ENCODE results near the gene KIF5C.

KIF5C gene

DNA sequence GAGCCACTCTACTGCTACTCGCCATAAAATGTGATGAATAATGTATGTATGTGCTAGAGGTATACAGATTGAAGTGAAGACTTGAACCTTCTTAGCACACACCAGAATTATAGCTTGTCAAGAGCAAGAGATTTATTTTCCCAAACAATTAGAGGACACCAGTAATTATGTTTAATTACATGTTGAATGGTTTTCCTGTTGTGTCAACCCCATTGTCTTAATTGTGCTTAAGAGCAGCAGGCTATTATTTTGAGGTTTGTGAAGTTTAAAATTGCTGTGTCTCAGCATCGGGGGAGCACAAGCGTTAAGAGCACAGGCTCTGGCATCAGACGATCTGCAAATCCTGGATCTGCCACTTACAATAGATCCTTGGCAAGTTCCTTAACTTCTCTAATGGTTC, 29.0 kb downstream of the KIF5C start:
- H3K4me2 ChIP-seq (ENCODE audit: insufficient read depth, low read length, poor library complexity, severe bottlenecking) = no peak overlapping the region
- no peak for DNase-seq (ENCODE audit: low spot score)
- peaks cover 12 to 18% of the 10 kb centered on the region in 2 donors for H3K4me1 ChIP-seq (ENCODE audit: control insufficient read depth in 2 of 2, insufficient read depth in 1 of 2, low read depth in 1 of 2, low read length in 2 of 2)
- H3K23ac ChIP-seq (ENCODE audit: low read depth, low read length, poor library complexity) = no peak overlapping the region
- H4K8ac ChIP-seq (ENCODE audit: low read depth, low read length) = no peak overlapping the region
- no CpG with 5 or more reads among the region's 4 CpGs for WGBS, 2 donors (ENCODE audit: extremely low coverage in 2 of 2, insufficient read length in 2 of 2, insufficient replicate concordance in 1 of 2)
- H3K9me3 ChIP-seq (replicated peaks in 1 of 2; ENCODE audit: control insufficient read depth in 2 of 2, insufficient read depth in 1 of 2, low read depth in 1 of 2, low read length in 2 of 2) = peaks cover 4 to 7% of the 10 kb centered on the region in 2 donors
- no peak overlapping the region for H2BK120ac ChIP-seq (ENCODE audit: low read depth, low read length)
- H2BK5ac ChIP-seq (ENCODE audit: low read length) = no peak overlapping the region
- H3K27me3 ChIP-seq (ENCODE audit: control insufficient read depth in 3 of 3, insufficient read depth in 3 of 3, low read depth in 1 of 3, low read length in 3 of 3) = no peaks in the 10 kb centered on the region
- no peak overlapping the region for H4K91ac ChIP-seq (ENCODE audit: low read depth, low read length, poor library complexity)
- no peak overlapping the region for H2AK5ac ChIP-seq (ENCODE audit: low read depth, low read length)
- H2BK12ac ChIP-seq (ENCODE audit: low read length) = no peak overlapping the region
- H3K27ac ChIP-seq (replicated peaks; ENCODE audit: low read length) = no peak overlapping the region
- H2BK15ac ChIP-seq (ENCODE audit: low read length) = no peak overlapping the region
- no peak overlapping the region for H3K18ac ChIP-seq (ENCODE audit: low read length)
- no peak overlapping the region for H3K14ac ChIP-seq (ENCODE audit: low read length)
- peaks cover 6% of the 10 kb centered on the region for H3K79me1 ChIP-seq (ENCODE audit: low read depth, low read length)
- no peak overlapping the region for H3K4me3 ChIP-seq (ENCODE audit: low read length in 2 of 2)
- no peak overlapping the region for H3K9ac ChIP-seq (ENCODE audit: low read depth, low read length, poor library complexity)
- H2AFZ ChIP-seq (ENCODE audit: low read length) = no peak overlapping the region
- H3K36me3 ChIP-seq (replicated peaks in 1 of 2; ENCODE audit: control insufficient read depth in 2 of 2, insufficient read depth in 2 of 2, low read length in 2 of 2) = peaks cover 2 to 14% of the 10 kb centered on the region in 2 donors
- no peak overlapping the region for H3K4ac ChIP-seq (ENCODE audit: low read length)

DNA sequence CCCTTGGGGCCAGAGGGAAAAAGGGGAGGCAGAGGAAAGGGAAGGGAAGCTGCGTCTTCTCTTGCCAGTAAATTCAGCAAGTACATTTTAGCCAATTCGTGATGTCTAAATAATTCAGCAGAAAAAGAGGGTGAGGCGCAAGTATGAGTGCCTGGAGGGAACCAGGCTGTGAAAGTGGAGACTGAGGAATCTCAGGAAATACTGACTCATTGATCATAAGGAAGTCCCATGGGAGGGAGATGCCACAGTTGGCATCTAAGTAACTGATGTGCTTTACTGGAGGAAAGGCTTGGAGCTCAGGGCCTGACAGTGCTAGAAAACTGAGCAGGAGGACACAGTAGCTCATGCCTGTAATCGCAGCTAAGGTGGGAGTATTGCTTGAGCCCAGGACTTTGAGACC, 31.1 kb downstream of the KIF5C start:
- Histone ChIP-seq H3K36me3 (replicated peaks in 1 of 2; ENCODE audit: control insufficient read depth in 2 of 2, insufficient read depth in 2 of 2, low read length in 2 of 2) (peaks cover 2 to 24% of the 10 kb centered on the region in 2 donors), H3K4ac (ENCODE audit: low read length) (no peak overlapping the region), H3K79me1 (ENCODE audit: low read depth, low read length) (peaks cover 6% of the 10 kb centered on the region), H3K9me3 (replicated peaks in 1 of 2; ENCODE audit: control insufficient read depth in 2 of 2, insufficient read depth in 1 of 2, low read depth in 1 of 2, low read length in 2 of 2) (peaks cover 4 to 7% of the 10 kb centered on the region in 2 donors), H3K18ac (ENCODE audit: low read length) (no peak overlapping the region), H4K8ac (ENCODE audit: low read depth, low read length) (no peak overlapping the region), H3K9ac (ENCODE audit: low read depth, low read length, poor library complexity) (no peak overlapping the region), H2BK12ac (ENCODE audit: low read length) (no peak overlapping the region), H3K4me3 (ENCODE audit: low read length in 2 of 2) (no peak overlapping the region), H2AFZ (ENCODE audit: low read length) (no peak overlapping the region), H3K27ac (replicated peaks; ENCODE audit: low read length) (no peak overlapping the region), H3K4me1 (ENCODE audit: control insufficient read depth in 2 of 2, insufficient read depth in 1 of 2, low read depth in 1 of 2, low read length in 2 of 2) (peaks cover 1 to 18% of the 10 kb centered on the region in 2 donors), H3K4me2 (ENCODE audit: insufficient read depth, low read length, poor library complexity, severe bottlenecking) (no peak overlapping the region), H2BK120ac (ENCODE audit: low read depth, low read length) (no peak overlapping the region), H3K27me3 (ENCODE audit: control insufficient read depth in 3 of 3, insufficient read depth in 3 of 3, low read depth in 1 of 3, low read length in 3 of 3) (no peaks in the 10 kb centered on the region), H2BK5ac (ENCODE audit: low read length) (no peak overlapping the region), H3K23ac (ENCODE audit: low read depth, low read length, poor library complexity) (no peak overlapping the region), H3K14ac (ENCODE audit: low read length) (no peak overlapping the region), H2AK5ac (ENCODE audit: low read depth, low read length) (no peak overlapping the region), H2BK15ac (ENCODE audit: low read length) (no peak overlapping the region), H4K91ac (ENCODE audit: low read depth, low read length, poor library complexity) (no peak overlapping the region)
- no CpG with 5 or more reads among the region's 4 CpGs for WGBS, 2 donors (ENCODE audit: extremely low coverage in 2 of 2, insufficient read length in 2 of 2, insufficient replicate concordance in 1 of 2)
- DNase-seq (ENCODE audit: low spot score) = no peak

DNA sequence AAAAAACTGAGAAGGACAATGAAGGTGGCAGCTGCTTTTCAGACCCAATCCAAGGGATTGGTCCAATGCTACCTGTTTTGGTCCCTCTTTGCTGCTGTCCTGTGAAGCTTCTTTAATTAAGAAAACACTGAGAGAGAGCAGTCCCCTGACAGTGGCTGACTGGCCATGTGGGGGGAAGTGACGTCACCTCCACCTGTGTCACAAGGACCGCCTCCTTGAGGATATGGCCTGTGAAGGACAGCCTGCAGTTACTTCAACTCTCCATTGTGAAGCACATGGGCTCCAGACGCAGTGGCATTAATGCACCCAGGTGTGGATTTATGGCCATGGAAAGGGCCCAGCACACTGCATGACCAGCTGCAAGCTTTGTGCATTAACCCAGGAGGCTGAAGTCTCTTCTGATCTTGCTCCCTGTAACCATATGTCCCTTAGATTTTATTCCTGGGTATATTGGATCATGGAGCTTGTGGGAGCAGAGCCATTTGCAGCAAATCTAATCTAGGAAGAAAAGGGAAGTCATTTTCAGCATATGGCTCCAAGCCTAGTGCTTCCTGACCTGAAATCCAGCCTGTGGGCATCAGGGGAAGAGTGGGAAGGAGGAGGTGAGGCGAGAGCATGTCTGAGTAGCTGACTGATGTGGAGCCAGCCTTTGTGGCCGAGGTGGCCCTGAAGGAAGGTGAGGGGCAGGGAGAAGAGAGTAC, 32.2 kb downstream of the KIF5C start:
- Histone ChIP-seq H2BK120ac (ENCODE audit: low read depth, low read length) (no peak overlapping the region), H2AFZ (ENCODE audit: low read length) (no peak overlapping the region), H3K27me3 (ENCODE audit: control insufficient read depth in 3 of 3, insufficient read depth in 3 of 3, low read depth in 1 of 3, low read length in 3 of 3) (no peaks in the 10 kb centered on the region), H4K8ac (ENCODE audit: low read depth, low read length) (no peak overlapping the region), H3K36me3 (replicated peaks in 1 of 2; ENCODE audit: control insufficient read depth in 2 of 2, insufficient read depth in 2 of 2, low read length in 2 of 2) (peaks cover 2 to 24% of the 10 kb centered on the region in 2 donors), H3K9ac (ENCODE audit: low read depth, low read length, poor library complexity) (no peak overlapping the region), H3K4me3 (ENCODE audit: low read length in 2 of 2) (no peak overlapping the region), H3K9me3 (replicated peaks in 1 of 2; ENCODE audit: control insufficient read depth in 2 of 2, insufficient read depth in 1 of 2, low read depth in 1 of 2, low read length in 2 of 2) (peaks cover 4 to 7% of the 10 kb centered on the region in 2 donors), H3K79me1 (ENCODE audit: low read depth, low read length) (peaks cover 6% of the 10 kb centered on the region), H4K91ac (ENCODE audit: low read depth, low read length, poor library complexity) (no peak overlapping the region), H3K4me1 (ENCODE audit: control insufficient read depth in 2 of 2, insufficient read depth in 1 of 2, low read depth in 1 of 2, low read length in 2 of 2) (peaks cover 0 to 16% of the 10 kb centered on the region in 2 donors), H3K4me2 (ENCODE audit: insufficient read depth, low read length, poor library complexity, severe bottlenecking) (no peak overlapping the region), H2AK5ac (ENCODE audit: low read depth, low read length) (no peak overlapping the region), H2BK15ac (ENCODE audit: low read length) (no peak overlapping the region), H3K4ac (ENCODE audit: low read length) (no peak overlapping the region), H3K23ac (ENCODE audit: low read depth, low read length, poor library complexity) (peak overlapping the region; percentile 43), H2BK12ac (ENCODE audit: low read length) (no peak overlapping the region), H2BK5ac (ENCODE audit: low read length) (no peak overlapping the region), H3K27ac (replicated peaks; ENCODE audit: low read length) (no peak overlapping the region), H3K14ac (ENCODE audit: low read length) (no peak overlapping the region), H3K18ac (ENCODE audit: low read length) (no peak overlapping the region)
- no CpG with 5 or more reads among the region's 5 CpGs for WGBS, 2 donors (ENCODE audit: extremely low coverage in 2 of 2, insufficient read length in 2 of 2, insufficient replicate concordance in 1 of 2)
- no peak for DNase-seq (ENCODE audit: low spot score)

DNA sequence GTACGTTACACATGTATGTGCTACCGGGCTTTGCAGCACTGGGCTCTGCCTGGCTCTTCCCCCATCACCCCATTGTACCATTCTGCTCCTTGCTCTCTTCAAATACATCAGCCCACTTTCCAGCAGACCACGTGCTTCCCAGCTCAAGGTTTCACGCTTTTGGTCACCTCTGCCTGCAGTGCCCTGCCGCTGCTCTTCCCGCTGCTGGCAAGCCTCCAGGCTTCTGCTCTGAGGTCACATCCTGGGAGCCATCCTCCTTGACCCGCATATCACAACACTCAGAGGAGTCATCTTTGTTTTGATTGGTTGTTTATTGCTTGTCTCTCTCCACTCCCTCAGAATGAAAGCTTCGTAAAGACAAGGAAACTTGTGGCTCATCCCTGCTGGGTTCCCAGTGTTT, 34.1 kb downstream of the KIF5C start:
- Histone ChIP-seq H3K4ac (ENCODE audit: low read length) (no peak overlapping the region), H3K4me1 (ENCODE audit: control insufficient read depth in 2 of 2, insufficient read depth in 1 of 2, low read depth in 1 of 2, low read length in 2 of 2) (peaks cover 6 to 14% of the 10 kb centered on the region in 2 donors), H2BK5ac (ENCODE audit: low read length) (no peak overlapping the region), H3K9ac (ENCODE audit: low read depth, low read length, poor library complexity) (no peak overlapping the region), H2BK12ac (ENCODE audit: low read length) (no peak overlapping the region), H4K8ac (ENCODE audit: low read depth, low read length) (no peak overlapping the region), H3K23ac (ENCODE audit: low read depth, low read length, poor library complexity) (no peak overlapping the region), H2BK120ac (ENCODE audit: low read depth, low read length) (no peak overlapping the region), H3K79me1 (ENCODE audit: low read depth, low read length) (peaks cover 3% of the 10 kb centered on the region), H3K9me3 (replicated peaks in 1 of 2; ENCODE audit: control insufficient read depth in 2 of 2, insufficient read depth in 1 of 2, low read depth in 1 of 2, low read length in 2 of 2) (peaks cover 4 to 7% of the 10 kb centered on the region in 2 donors), H4K91ac (ENCODE audit: low read depth, low read length, poor library complexity) (no peak overlapping the region), H3K27ac (replicated peaks; ENCODE audit: low read length) (no peak overlapping the region), H2BK15ac (ENCODE audit: low read length) (no peak overlapping the region), H2AFZ (ENCODE audit: low read length) (no peak overlapping the region), H3K27me3 (ENCODE audit: control insufficient read depth in 3 of 3, insufficient read depth in 3 of 3, low read depth in 1 of 3, low read length in 3 of 3) (no peaks in the 10 kb centered on the region), H3K4me3 (ENCODE audit: low read length in 2 of 2) (no peak overlapping the region), H3K18ac (ENCODE audit: low read length) (peak overlapping the region; percentile 6), H3K14ac (ENCODE audit: low read length) (no peak overlapping the region), H3K36me3 (replicated peaks in 1 of 2; ENCODE audit: control insufficient read depth in 2 of 2, insufficient read depth in 2 of 2, low read length in 2 of 2) (peaks cover 2 to 24% of the 10 kb centered on the region in 2 donors), H2AK5ac (ENCODE audit: low read depth, low read length) (no peak overlapping the region), H3K4me2 (ENCODE audit: insufficient read depth, low read length, poor library complexity, severe bottlenecking) (no peak overlapping the region)
- WGBS, 2 donors (ENCODE audit: extremely low coverage in 2 of 2, insufficient read length in 2 of 2, insufficient replicate concordance in 1 of 2) = no CpG with 5 or more reads among the region's 8 CpGs
- no peak for DNase-seq (ENCODE audit: low spot score)
